H9 (cell line): ENCODE measurements around the gene LPCAT2. TPM values are rescaled to one million over a fixed set of nuclear protein-coding genes. Genes with fewer than 3 reads are reported as not detected.

ENCODE experiments used
- DNase-seq: peaks from one replicate; pipeline ENCODE4 v3.0.0-alpha.2; 2017
- H2AFZ ChIP-seq: one replicate; pipeline ENCODE4 v1.6.1; 2013; ENCODE audit warnings: mild to moderate bottlenecking, low read length, control low read depth, moderate library complexity
- H2AK5ac ChIP-seq: 2 replicates; pipeline ENCODE4 v1.6.1; 2013; ENCODE audit warnings: low read length, control low read depth, mixed read lengths; ENCODE audit not compliant: insufficient read length
- H2BK120ac ChIP-seq: one replicate; pipeline ENCODE4 v1.6.1; 2013; ENCODE audit warnings: low read depth, mild to moderate bottlenecking, low read length, control low read depth, inconsistent platforms; ENCODE audit not compliant: poor library complexity, severe bottlenecking
- H2BK12ac ChIP-seq: 2 replicates; pipeline ENCODE4 v1.6.1; 2013; ENCODE audit warnings: low read length, control low read depth, mixed read lengths, low read depth; ENCODE audit not compliant: insufficient read length
- H2BK15ac ChIP-seq: 2 replicates; pipeline ENCODE4 v1.6.1; 2013; ENCODE audit warnings: low read depth, low read length, control low read depth
- H2BK20ac ChIP-seq: one replicate; pipeline ENCODE4 v1.6.1; 2013; ENCODE audit warnings: low read depth, mild to moderate bottlenecking, low read length, control low read depth, inconsistent platforms; ENCODE audit not compliant: poor library complexity, severe bottlenecking
- H2BK5ac ChIP-seq: 2 replicates; pipeline ENCODE4 v1.6.1; 2013; ENCODE audit warnings: low read length, control low read depth, mixed read lengths; ENCODE audit not compliant: insufficient read length
- H3K14ac ChIP-seq: 2 replicates; pipeline ENCODE4 v1.6.1; 2013; ENCODE audit warnings: low read length, control low read depth; ENCODE audit not compliant: insufficient read depth
- H3K18ac ChIP-seq: 2 replicates; pipeline ENCODE4 v1.6.1; 2013; ENCODE audit warnings: low read depth, mild to moderate bottlenecking, mixed read lengths, low read length, control low read depth; ENCODE audit not compliant: insufficient read length
- H3K23ac ChIP-seq: 2 replicates; pipeline ENCODE4 v1.6.1; 2013; ENCODE audit warnings: low read length, control low read depth, mixed read lengths, low read depth; ENCODE audit not compliant: insufficient read length
- H3K23me2 ChIP-seq: 2 replicates; pipeline ENCODE4 v1.6.1; 2013; ENCODE audit warnings: low read depth, mild to moderate bottlenecking, mixed read lengths, low read length, control low read depth; ENCODE audit not compliant: insufficient read length, poor library complexity, severe bottlenecking
- H3K27ac ChIP-seq: 2 replicates; pipeline ENCODE4 v1.5.1; 2013; ENCODE audit warnings: low read length, control low read depth, mixed read lengths, low read depth; ENCODE audit not compliant: insufficient read length
- H3K27me3 ChIP-seq: 2 replicates; pipeline ENCODE4 v1.6.1; 2013; ENCODE audit warnings: low read length, control low read depth, inconsistent platforms; ENCODE audit not compliant: insufficient read depth
- H3K4ac ChIP-seq: 2 replicates; pipeline ENCODE4 v1.6.1; 2013; ENCODE audit warnings: low read depth, mild to moderate bottlenecking, control low read depth, inconsistent platforms, low read length, moderate library complexity
- H3K4me1 ChIP-seq: 2 replicates; pipeline ENCODE4 v1.6.1; 2013; ENCODE audit warnings: low read length, control low read depth, inconsistent platforms; ENCODE audit not compliant: insufficient read depth
- H3K4me2 ChIP-seq: 2 replicates; pipeline ENCODE4 v1.6.1; 2013; ENCODE audit warnings: low read length, control low read depth, mixed read lengths; ENCODE audit not compliant: insufficient read length, insufficient read depth
- H3K56ac ChIP-seq: 2 replicates; pipeline ENCODE4 v1.6.1; 2013; ENCODE audit warnings: low read depth, mild to moderate bottlenecking, mixed read lengths, low read length, control low read depth; ENCODE audit not compliant: insufficient read length
- H3K79me1 ChIP-seq: 2 replicates; pipeline ENCODE4 v1.6.1; 2013; ENCODE audit warnings: low read depth, mild to moderate bottlenecking, moderate library complexity, low read length, control low read depth, inconsistent platforms; ENCODE audit not compliant: insufficient read depth, poor library complexity, severe bottlenecking
- H3K79me2 ChIP-seq: 2 replicates; pipeline ENCODE4 v1.6.1; 2013; ENCODE audit warnings: low read length, control low read depth, inconsistent platforms; ENCODE audit not compliant: insufficient read depth
- H3K9ac ChIP-seq: 2 replicates; pipeline ENCODE4 v1.6.1; 2013; ENCODE audit warnings: low read length, control low read depth, mixed read lengths; ENCODE audit not compliant: insufficient read length; ENCODE audit errors: extremely low read depth
- H3K9me3 ChIP-seq: one replicate; pipeline ENCODE4 v1.6.1; 2013; ENCODE audit warnings: low read depth, low read length, inconsistent platforms; ENCODE audit not compliant: control insufficient read depth
- H3T11ph ChIP-seq: one replicate; pipeline ENCODE4 v1.6.1; 2013; ENCODE audit warnings: mild to moderate bottlenecking, low read length, control low read depth, inconsistent platforms
- H4K20me1 ChIP-seq: one replicate; pipeline ENCODE4 v1.6.1; 2013; ENCODE audit not compliant: control insufficient read depth, insufficient read length, insufficient read depth
- H4K5ac ChIP-seq: 2 replicates; pipeline ENCODE4 v1.6.1; 2013; ENCODE audit warnings: low read depth, mild to moderate bottlenecking, mixed read lengths, low read length, control low read depth; ENCODE audit not compliant: insufficient read length
- H4K8ac ChIP-seq: replicated peaks from 2 replicates; pipeline ENCODE4 v1.6.1; 2013; ENCODE audit warnings: low read length, control low read depth, mixed read lengths, low read depth; ENCODE audit not compliant: insufficient read length
- H4K91ac ChIP-seq: 2 replicates; pipeline ENCODE4 v1.6.1; 2013; ENCODE audit warnings: low read depth, mild to moderate bottlenecking, moderate library complexity, mixed read lengths, low read length, control low read depth; ENCODE audit not compliant: insufficient read length
- H3K27ac Mint-ChIP-seq, 3 experiments: 2 replicates in 2 of 3; 3 replicates in 1 of 3; pipeline ENCODE4 v1.8.0; 2020 to 2021; ENCODE audit warnings: mixed read lengths in 3 of 3, mild to moderate bottlenecking in 1 of 3, moderate library complexity in 1 of 3
- H3K27me3 Mint-ChIP-seq: 2 replicates; pipeline ENCODE4 v1.8.0; 2021; ENCODE audit warnings: low read depth, mild to moderate bottlenecking, moderate library complexity, mixed read lengths
- H3K36me3 Mint-ChIP-seq, 3 experiments: 2 replicates in 2 of 3; 3 replicates in 1 of 3; pipeline ENCODE4 v1.8.0; 2020 to 2021; ENCODE audit warnings: low read depth in 3 of 3, mixed read lengths in 3 of 3; ENCODE audit not compliant: insufficient read depth in 1 of 3
- H3K4me1 Mint-ChIP-seq, 2 experiments: 2 replicates each; pipeline ENCODE4 v1.8.0; 2020; ENCODE audit warnings: mixed read lengths in 2 of 2
- H3K4me3 Mint-ChIP-seq, 2 experiments: 2 replicates in 1 of 2; 3 replicates in 1 of 2; pipeline ENCODE4 v1.8.0; 2020 to 2021; ENCODE audit warnings: mild to moderate bottlenecking in 2 of 2, mixed read lengths in 2 of 2, moderate library complexity in 1 of 2
- H3K9me3 Mint-ChIP-seq, 2 experiments: 2 replicates in 1 of 2; 3 replicates in 1 of 2; pipeline ENCODE4 v1.8.0; 2020; ENCODE audit warnings: mild to moderate bottlenecking in 2 of 2, mixed read lengths in 2 of 2, moderate library complexity in 1 of 2
- CTCF ChIP-seq: fragments of 200-600 bp; sonication (generic); conservative IDR thresholded peaks from 3 replicates; pipeline ENCODE4 v1.8.0; 2021; ENCODE audit warnings: antibody characterized with exemption, mild to moderate bottlenecking
- WGBS: extraction: QIAGEN DNeasy Blood & Tissue Kit; methylation state at CpG from one replicate; pipeline ENCODE4 v1.1.7; 2013; ENCODE audit warnings: missing lambda C conversion rate, low lambda C conversion rate, mixed read lengths; ENCODE audit not compliant: insufficient read length; ENCODE audit errors: extremely low coverage; 5-methylcytosine and 5-hydroxymethylcytosine counted together
- total RNA-seq: library from RNA; stranded (reverse); gene quantifications from 2 replicates; pipeline ENCODE4 v1.2.1, GENCODE V29; 2021

LPCAT2 gene
- total RNA-seq, 1 experiment from 2014 or later, result 2.8 TPM

- no peaks in the 10 kb centered on the region for H3K23me2 ChIP-seq
- no peak overlapping the region for H3K23ac ChIP-seq
- no peak overlapping the region for H2AFZ ChIP-seq
- H3K36me3 Mint-ChIP-seq, result peaks cover 0 to 14% (median 6%) of the 10 kb centered on the region in 3 experiments; a peak in 4 of 7 replicates
- no peak overlapping the region for H2BK5ac ChIP-seq
- H3K9me3 Mint-ChIP-seq, result peaks cover 8 to 18% of the 10 kb centered on the region in 2 experiments
- H3K4me1 Mint-ChIP-seq, result peaks cover 28% of the 10 kb centered on the region in 2 experiments
- H3T11ph ChIP-seq, result no peak overlapping the region
- no peak overlapping the region for H3K56ac ChIP-seq
- no peak overlapping the region for H2AK5ac ChIP-seq
- no peak overlapping the region for H4K91ac ChIP-seq
- no peaks in the 10 kb centered on the region for H3K9me3 ChIP-seq
- no peak overlapping the region for H2BK120ac ChIP-seq
- no peak overlapping the region for H3K9ac ChIP-seq
- no peak overlapping the region for H2BK15ac ChIP-seq
- H3K4ac ChIP-seq, result no peak overlapping the region
- no peaks in the 10 kb centered on the region for H4K20me1 ChIP-seq
- H4K5ac ChIP-seq, result no peak overlapping the region
- no peak overlapping the region for H3K4me3 Mint-ChIP-seq
- no peak overlapping the region for H2BK20ac ChIP-seq
- H3K27ac ChIP-seq, result no peak overlapping the region
- no peak overlapping the region for H3K27ac Mint-ChIP-seq
- no peaks in the 10 kb centered on the region for H3K79me1 ChIP-seq
- no CpG with 5 or more reads among the region's 5 CpGs for WGBS
- H3K18ac ChIP-seq, result no peak overlapping the region
- H3K79me2 ChIP-seq, result no peaks in the 10 kb centered on the region
- no peak overlapping the region for H4K8ac ChIP-seq
- no peak for DNase-seq
- no peaks in the 10 kb centered on the region for H3K4me1 ChIP-seq
- no peak overlapping the region for H3K14ac ChIP-seq
- H3K27me3 ChIP-seq, result no peaks in the 10 kb centered on the region
- H3K4me2 ChIP-seq, result no peak overlapping the region
- H2BK12ac ChIP-seq, result no peak overlapping the region
- H3K27me3 Mint-ChIP-seq, result peaks cover 9% of the 10 kb centered on the region
- no peak for TF ChIP-seq CTCF
Measured at GRCh38 chr16:55624696-55625095, 115.8 kb downstream of the LPCAT2 start.
